ENCODE measurements around the gene ANXA7. TPM values are rescaled to one million over a fixed set of nuclear protein-coding genes. Genes with fewer than 3 reads are reported as not detected.

Gene ANXA7
- total RNA-seq, 1 donor = 143 TPM

DNA sequence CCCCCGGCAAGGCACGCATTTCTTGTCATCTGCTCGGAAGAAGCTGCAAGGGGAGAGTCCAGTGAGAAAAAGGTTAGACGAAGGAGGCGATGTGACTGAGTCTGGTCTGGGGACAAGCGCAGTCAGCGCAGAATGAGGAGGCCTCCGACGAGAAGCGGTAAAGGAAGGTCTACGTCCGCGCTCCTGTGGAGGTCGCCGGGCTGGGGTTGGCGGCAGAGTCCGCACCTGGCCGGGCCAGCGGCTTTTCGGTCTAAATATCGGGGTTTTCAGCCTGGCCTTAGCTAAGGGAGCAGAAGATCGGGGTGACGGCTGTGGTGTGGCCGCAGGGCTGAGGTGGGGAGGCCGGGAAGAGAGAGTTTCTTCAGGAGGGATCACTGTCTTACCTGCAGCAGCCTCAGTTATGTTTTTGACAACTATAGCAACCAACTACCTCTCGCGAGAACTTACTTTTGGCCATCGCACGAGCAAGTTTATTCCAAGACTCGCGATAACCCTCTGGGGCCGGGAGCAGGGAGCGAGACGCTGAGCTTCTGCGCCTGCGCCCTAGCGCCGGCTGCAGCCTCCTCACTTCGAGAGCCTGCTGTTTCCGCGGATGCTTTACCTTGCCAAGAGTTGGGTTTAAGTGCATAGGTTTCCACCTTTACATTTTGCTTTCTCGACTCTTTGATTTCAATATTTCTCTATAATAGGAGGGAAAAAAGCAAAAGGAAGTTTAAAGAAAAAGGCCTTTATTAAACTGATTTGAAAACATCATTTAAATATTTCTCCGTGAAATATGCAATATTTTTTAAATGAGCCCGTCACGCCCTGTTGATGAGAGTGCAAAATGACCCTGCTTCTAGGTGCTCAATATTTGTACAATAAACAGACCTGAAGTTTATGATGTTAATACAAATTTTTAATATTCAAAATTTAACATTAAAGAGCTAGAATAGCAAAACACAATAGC, 55.3 kb downstream of the ANXA7 start, which contains the start of gene CFAP70:
CFAP70 (minus strand) TSS at position 534 of the 949 bp plus-strand sequence. CDS start 4,068 bp downstream, outside the sequence.
- H4K20me1 ChIP-seq (ENCODE audit: insufficient read depth, low read length) = no peaks in the 10 kb centered on the region
- no peaks in the 10 kb centered on the region for H3K36me3 ChIP-seq (ENCODE audit: insufficient read depth, low read length)
- H3K4me3 ChIP-seq (ENCODE audit: insufficient read depth, low read length) = peak within 1 kb of the TSS; percentile 77
- DNase-seq (ENCODE audit: insufficient read length, low spot score, missing footprints) = peak; percentile 96
- no peak for TF ChIP-seq CTCF (IDR thresholded peaks at IDR 0.05; ENCODE audit: extremely low read depth, low read depth, low read length)
- H3K27me3 ChIP-seq (ENCODE audit: insufficient read depth, low read length) = peaks cover 2% of the 10 kb centered on the region
- peak within 1 kb of the TSS; percentile 91 for H3K4me2 ChIP-seq (ENCODE audit: insufficient read depth, low read length)
- no peaks in the 10 kb centered on the region for H3K79me2 ChIP-seq (ENCODE audit: insufficient read depth, low read length)
- H3K27ac ChIP-seq (ENCODE audit: low read depth, low read length) = peak within 1 kb of the TSS; percentile 60
- H3K9me3 ChIP-seq (ENCODE audit: low read depth, low read length) = no peaks in the 10 kb centered on the region
- H3K4me1 ChIP-seq (ENCODE audit: insufficient read depth, low read length) = peaks cover 12% of the 10 kb centered on the region
- peak within 1 kb of the TSS; percentile 87 for H2AFZ ChIP-seq (ENCODE audit: low read length)

DNA sequence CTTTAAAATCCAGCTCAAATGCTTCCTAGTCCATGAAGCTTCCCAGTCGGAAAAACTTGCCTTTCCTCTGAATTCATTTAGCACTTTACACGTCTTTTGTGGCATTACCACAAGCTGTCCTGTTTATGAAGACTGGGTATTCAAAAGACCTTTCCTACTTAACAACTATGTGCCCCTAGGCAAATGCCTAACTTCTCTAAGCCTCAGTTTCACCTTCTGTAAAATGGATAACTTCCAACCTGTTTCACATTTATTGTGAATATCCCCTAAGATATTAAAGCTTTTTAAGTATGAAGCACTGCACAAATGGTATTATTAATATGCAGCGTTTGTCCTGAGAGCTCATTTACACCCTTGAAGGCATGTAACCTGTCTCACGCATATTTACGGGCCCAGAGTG, 56.0 kb downstream of the ANXA7 start:
- Histone ChIP-seq H3K79me2 (ENCODE audit: insufficient read depth, low read length) (no peaks in the 10 kb centered on the region), H3K27ac (ENCODE audit: low read depth, low read length) (peak overlapping the region; percentile 60), H3K27me3 (ENCODE audit: insufficient read depth, low read length) (peaks cover 2% of the 10 kb centered on the region), H3K4me1 (ENCODE audit: insufficient read depth, low read length) (peaks cover 12% of the 10 kb centered on the region), H3K4me3 (ENCODE audit: insufficient read depth, low read length) (peak overlapping the region; percentile 77), H2AFZ (ENCODE audit: low read length) (peak overlapping the region; percentile 87), H3K36me3 (ENCODE audit: insufficient read depth, low read length) (no peaks in the 10 kb centered on the region), H3K4me2 (ENCODE audit: insufficient read depth, low read length) (peak overlapping the region; percentile 91), H3K9me3 (ENCODE audit: low read depth, low read length) (no peaks in the 10 kb centered on the region), H4K20me1 (ENCODE audit: insufficient read depth, low read length) (no peaks in the 10 kb centered on the region)
- TF ChIP-seq CTCF (IDR thresholded peaks at IDR 0.05; ENCODE audit: extremely low read depth, low read depth, low read length) = no peak
- DNase-seq (ENCODE audit: insufficient read length, low spot score, missing footprints) = no peak

DNA sequence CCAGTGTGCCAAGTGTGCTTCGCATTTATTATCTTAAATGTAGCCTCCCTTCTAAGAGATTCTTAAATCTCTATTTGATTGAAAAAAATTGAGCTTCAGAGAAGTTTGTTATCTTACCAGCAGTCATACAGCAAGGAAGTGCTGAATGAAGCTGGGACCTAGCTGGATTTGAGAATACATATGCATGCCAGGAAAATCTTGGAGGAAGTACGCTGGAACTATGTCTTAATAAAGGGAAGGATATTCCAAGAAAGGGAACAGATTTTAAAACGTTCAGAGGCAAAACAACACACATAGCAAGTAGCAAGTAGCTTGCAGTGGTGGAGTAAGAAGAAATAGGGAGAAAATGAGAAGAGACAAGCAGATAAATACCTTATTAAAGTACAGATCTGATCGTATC, 56.7 kb downstream of the ANXA7 start:
- no peak overlapping the region for H3K4me2 ChIP-seq (ENCODE audit: insufficient read depth, low read length)

More for the DNA sequence above, 56.7 kb downstream of the ANXA7 start:
- H3K36me3 ChIP-seq (ENCODE audit: insufficient read depth, low read length) = no peaks in the 10 kb centered on the region
- H3K4me1 ChIP-seq (ENCODE audit: insufficient read depth, low read length) = peaks cover 12% of the 10 kb centered on the region
- H4K20me1 ChIP-seq (ENCODE audit: insufficient read depth, low read length) = no peaks in the 10 kb centered on the region
- TF ChIP-seq CTCF (IDR thresholded peaks at IDR 0.05; ENCODE audit: extremely low read depth, low read depth, low read length) = no peak
- H3K9me3 ChIP-seq (ENCODE audit: low read depth, low read length) = no peaks in the 10 kb centered on the region
- H3K27me3 ChIP-seq (ENCODE audit: insufficient read depth, low read length) = peaks cover 2% of the 10 kb centered on the region
- no peak overlapping the region for H3K27ac ChIP-seq (ENCODE audit: low read depth, low read length)
- H3K4me3 ChIP-seq (ENCODE audit: insufficient read depth, low read length) = no peak overlapping the region
- DNase-seq (ENCODE audit: insufficient read length, low spot score, missing footprints) = no peak
- H2AFZ ChIP-seq (ENCODE audit: low read length) = no peak overlapping the region
- H3K79me2 ChIP-seq (ENCODE audit: insufficient read depth, low read length) = no peaks in the 10 kb centered on the region

All from osteoblast (primary cell).